HEK293 (cell line): ENCODE data around the gene ASPDH.

Experiments used
- FEZF1 ChIP-seq: fragments of 450-650 bp; formaldehyde crosslinking; IDR thresholded peaks from 2 replicates; pipeline ENCODE4 v1.5.1; 2016; ENCODE audit warnings: missing biosample characterization, missing genetic modification characterization
- GLI2 ChIP-seq: fragments of 450-650 bp; formaldehyde crosslinking; IDR thresholded peaks from 2 replicates; pipeline ENCODE4; 2017; ENCODE audit warnings: missing biosample characterization, missing genetic modification characterization, low read depth, borderline replicate concordance
- HOXA7 ChIP-seq: sonication (generic); formaldehyde crosslinking; IDR thresholded peaks from 2 replicates; pipeline ENCODE4 v1.8.1; 2022; ENCODE audit warnings: missing genetic modification reagents, borderline replicate concordance
- IKZF3 ChIP-seq: fragments of 450-650 bp; IDR thresholded peaks from 2 replicates; pipeline ENCODE4 v1.5.0; 2018; ENCODE audit warnings: missing biosample characterization, mild to moderate bottlenecking, missing genetic modification characterization, moderate library complexity
- KLF10 ChIP-seq: fragments of 450-650 bp; IDR thresholded peaks from 2 replicates; pipeline ENCODE4 v1.5.1; 2018; ENCODE audit warnings: missing biosample characterization, mild to moderate bottlenecking, missing genetic modification characterization
- KLF8 ChIP-seq: fragments of 450-650 bp; formaldehyde crosslinking; IDR thresholded peaks from 2 replicates; pipeline ENCODE4 v1.5.1; 2016; ENCODE audit warnings: missing biosample characterization, missing genetic modification characterization
- KLF9 ChIP-seq: fragments of 450-650 bp; formaldehyde crosslinking; IDR thresholded peaks from 2 replicates; pipeline ENCODE4 v1.5.1; 2016; ENCODE audit warnings: missing biosample characterization, missing genetic modification characterization, low read depth
- OVOL3 ChIP-seq: fragments of 450-650 bp; formaldehyde crosslinking; IDR thresholded peaks from 2 replicates; pipeline ENCODE4 v1.5.1; 2016; ENCODE audit warnings: missing biosample characterization, missing genetic modification characterization
- PRDM1 ChIP-seq: fragments of 450-650 bp; formaldehyde crosslinking; IDR thresholded peaks from 2 replicates; pipeline ENCODE4; 2016; ENCODE audit warnings: missing biosample characterization, missing genetic modification characterization
- SALL2 ChIP-seq: fragments of 450-650 bp; formaldehyde crosslinking; IDR thresholded peaks from 2 replicates; pipeline ENCODE4 v1.5.0; 2017; ENCODE audit warnings: missing biosample characterization, mild to moderate bottlenecking, missing genetic modification characterization, borderline replicate concordance
- YY1 ChIP-seq: fragments of 450-650 bp; formaldehyde crosslinking; IDR thresholded peaks from 2 replicates; pipeline ENCODE4 v1.5.1; 2018; ENCODE audit warnings: missing biosample characterization, missing genetic modification characterization
- ZBTB1 ChIP-seq: fragments of 450-650 bp; formaldehyde crosslinking; IDR thresholded peaks from 2 replicates; pipeline ENCODE4 v1.5.1; 2016; ENCODE audit warnings: missing biosample characterization, missing genetic modification characterization
- ZFP37 ChIP-seq: fragments of 450-650 bp; formaldehyde crosslinking; IDR thresholded peaks from 2 replicates; pipeline ENCODE4 v1.5.1; 2016; ENCODE audit warnings: missing biosample characterization, missing genetic modification characterization
- ZNF132 ChIP-seq: fragments of 450-650 bp; formaldehyde crosslinking; IDR thresholded peaks from 2 replicates; pipeline ENCODE4 v1.5.1; 2017; ENCODE audit warnings: missing biosample characterization, missing genetic modification characterization, borderline replicate concordance
- ZNF221 ChIP-seq: fragments of 450-650 bp; formaldehyde crosslinking; IDR thresholded peaks from 2 replicates; pipeline ENCODE4 v1.5.1; 2017; ENCODE audit warnings: missing biosample characterization, missing genetic modification characterization, borderline replicate concordance
- ZNF239 ChIP-seq: fragments of 450-650 bp; formaldehyde crosslinking; IDR thresholded peaks from 2 replicates; pipeline ENCODE4 v1.5.1; 2016; ENCODE audit warnings: missing biosample characterization, missing genetic modification characterization
- ZNF311 ChIP-seq: fragments of 450-650 bp; formaldehyde crosslinking; IDR thresholded peaks from 2 replicates; pipeline ENCODE4 v1.5.1; 2017; ENCODE audit warnings: missing biosample characterization, missing genetic modification characterization, borderline replicate concordance
- ZNF398 ChIP-seq: fragments of 450-650 bp; formaldehyde crosslinking; IDR thresholded peaks from 2 replicates; pipeline ENCODE4 v1.5.1; 2017; ENCODE audit warnings: missing biosample characterization, missing genetic modification characterization
- ZNF518A ChIP-seq: fragments of 450-650 bp; formaldehyde crosslinking; conservative IDR thresholded peaks from 2 replicates; pipeline ENCODE4 v1.5.1; 2016; ENCODE audit warnings: low read depth, missing biosample characterization, missing genetic modification characterization
- ZNF544 ChIP-seq: fragments of 450-650 bp; formaldehyde crosslinking; IDR thresholded peaks from 2 replicates; pipeline ENCODE4 v1.5.0; 2017; ENCODE audit warnings: missing biosample characterization, missing genetic modification characterization
- ZNF549 ChIP-seq: fragments of 450-650 bp; IDR thresholded peaks from 2 replicates; pipeline ENCODE4 v1.5.1; 2018; ENCODE audit warnings: missing biosample characterization, missing genetic modification characterization, mild to moderate bottlenecking, inconsistent platforms, moderate library complexity
- ZNF596 ChIP-seq: fragments of 450-650 bp; IDR thresholded peaks from 2 replicates; pipeline ENCODE4 v1.5.0; 2018; ENCODE audit warnings: missing biosample characterization, mild to moderate bottlenecking, missing genetic modification characterization, moderate library complexity
- ZNF660 ChIP-seq: fragments of 450-650 bp; IDR thresholded peaks from 2 replicates; pipeline ENCODE4 v1.5.1; 2018; ENCODE audit warnings: missing biosample characterization, mild to moderate bottlenecking, missing genetic modification characterization
- ZNF777 ChIP-seq: fragments of 450-650 bp; formaldehyde crosslinking; IDR thresholded peaks from 2 replicates; pipeline ENCODE4 v1.5.1; 2017; ENCODE audit warnings: missing biosample characterization, missing genetic modification characterization, borderline replicate concordance
- ZNF837 ChIP-seq: fragments of 450-650 bp; formaldehyde crosslinking; IDR thresholded peaks from 2 replicates; pipeline ENCODE4 v1.5.1; 2016; ENCODE audit warnings: missing biosample characterization, missing genetic modification characterization
- TF ChIP-seq, protein P1 (sequence below): fragments of 450-650 bp; formaldehyde crosslinking; IDR thresholded peaks from 2 replicates; pipeline ENCODE4 v1.5.1; 2016; ENCODE audit warnings: missing biosample characterization, missing genetic modification characterization, borderline replicate concordance

Gene ASPDH

GRCh38 chr19:50511069-50511822, 2.5 kb downstream of the ASPDH start, which contains the start of gene JOSD2 (continued):
- TF ChIP-seq ZNF221 (tag by site-specific recombination) (no peak), ZNF311 (tag by site-specific recombination) (no peak), PRDM1 (tag by site-specific recombination) (peak; percentile 81), KLF8 (peak; percentile 87), ZNF239 (peak; percentile 76; the same call in 1 of the 2 replicates), ZNF837 (tag by site-specific recombination) (no peak), ZNF398 (tag by site-specific recombination) (peak; percentile 96), SALL2 (no peak), ZNF132 (tag by site-specific recombination) (no peak), ZNF518A (tag by site-specific recombination) (peak; percentile 48), YY1 (0 out of 2 replicates have a peak, but pooled peaks have one; percentile 23), ZBTB1 (tag by site-specific recombination) (no peak), ZNF777 (tag by site-specific recombination) (no peak; the same call in 1 of the 2 replicates), ZNF596 (tag by site-specific recombination) (no peak), ZNF544 (tag by site-specific recombination) (no peak), HOXA7 (no peak), KLF10 (tag by site-specific recombination) (peak; percentile 80), OVOL3 (tag by site-specific recombination) (peak; percentile 48; the same call in 1 of the 2 replicates), ZNF549 (tag by site-specific recombination) (no peak), KLF9 (tag by site-specific recombination) (peak; percentile 92), FEZF1 (tag by site-specific recombination) (no peak), ZFP37 (tag by site-specific recombination) (peak; percentile 69; the same call in 1 of the 2 replicates), ZNF660 (tag by site-specific recombination) (peak; percentile 64; the same call in 1 of the 2 replicates), IKZF3 (0 out of 2 replicates have a peak, but pooled peaks have one; percentile 31), GLI2 (no peak)
- TF ChIP-seq, protein P1, sequence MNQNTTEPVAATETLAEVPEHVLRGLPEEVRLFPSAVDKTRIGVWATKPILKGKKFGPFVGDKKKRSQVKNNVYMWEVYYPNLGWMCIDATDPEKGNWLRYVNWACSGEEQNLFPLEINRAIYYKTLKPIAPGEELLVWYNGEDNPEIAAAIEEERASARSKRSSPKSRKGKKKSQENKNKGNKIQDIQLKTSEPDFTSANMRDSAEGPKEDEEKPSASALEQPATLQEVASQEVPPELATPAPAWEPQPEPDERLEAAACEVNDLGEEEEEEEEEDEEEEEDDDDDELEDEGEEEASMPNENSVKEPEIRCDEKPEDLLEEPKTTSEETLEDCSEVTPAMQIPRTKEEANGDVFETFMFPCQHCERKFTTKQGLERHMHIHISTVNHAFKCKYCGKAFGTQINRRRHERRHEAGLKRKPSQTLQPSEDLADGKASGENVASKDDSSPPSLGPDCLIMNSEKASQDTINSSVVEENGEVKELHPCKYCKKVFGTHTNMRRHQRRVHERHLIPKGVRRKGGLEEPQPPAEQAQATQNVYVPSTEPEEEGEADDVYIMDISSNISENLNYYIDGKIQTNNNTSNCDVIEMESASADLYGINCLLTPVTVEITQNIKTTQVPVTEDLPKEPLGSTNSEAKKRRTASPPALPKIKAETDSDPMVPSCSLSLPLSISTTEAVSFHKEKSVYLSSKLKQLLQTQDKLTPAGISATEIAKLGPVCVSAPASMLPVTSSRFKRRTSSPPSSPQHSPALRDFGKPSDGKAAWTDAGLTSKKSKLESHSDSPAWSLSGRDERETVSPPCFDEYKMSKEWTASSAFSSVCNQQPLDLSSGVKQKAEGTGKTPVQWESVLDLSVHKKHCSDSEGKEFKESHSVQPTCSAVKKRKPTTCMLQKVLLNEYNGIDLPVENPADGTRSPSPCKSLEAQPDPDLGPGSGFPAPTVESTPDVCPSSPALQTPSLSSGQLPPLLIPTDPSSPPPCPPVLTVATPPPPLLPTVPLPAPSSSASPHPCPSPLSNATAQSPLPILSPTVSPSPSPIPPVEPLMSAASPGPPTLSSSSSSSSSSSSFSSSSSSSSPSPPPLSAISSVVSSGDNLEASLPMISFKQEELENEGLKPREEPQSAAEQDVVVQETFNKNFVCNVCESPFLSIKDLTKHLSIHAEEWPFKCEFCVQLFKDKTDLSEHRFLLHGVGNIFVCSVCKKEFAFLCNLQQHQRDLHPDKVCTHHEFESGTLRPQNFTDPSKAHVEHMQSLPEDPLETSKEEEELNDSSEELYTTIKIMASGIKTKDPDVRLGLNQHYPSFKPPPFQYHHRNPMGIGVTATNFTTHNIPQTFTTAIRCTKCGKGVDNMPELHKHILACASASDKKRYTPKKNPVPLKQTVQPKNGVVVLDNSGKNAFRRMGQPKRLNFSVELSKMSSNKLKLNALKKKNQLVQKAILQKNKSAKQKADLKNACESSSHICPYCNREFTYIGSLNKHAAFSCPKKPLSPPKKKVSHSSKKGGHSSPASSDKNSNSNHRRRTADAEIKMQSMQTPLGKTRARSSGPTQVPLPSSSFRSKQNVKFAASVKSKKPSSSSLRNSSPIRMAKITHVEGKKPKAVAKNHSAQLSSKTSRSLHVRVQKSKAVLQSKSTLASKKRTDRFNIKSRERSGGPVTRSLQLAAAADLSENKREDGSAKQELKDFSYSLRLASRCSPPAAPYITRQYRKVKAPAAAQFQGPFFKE (tag by site-specific recombination): no peak
